22Rv1 (cell line): ENCODE results near the gene TBC1D22A.

Experiments
- H3K27ac ChIP-seq: fragments of 450-650 bp; 2 replicates; pipeline ENCODE4 v1.5.1; 2017
- CTCF ChIP-seq: fragments of 450-650 bp; IDR thresholded peaks from 2 replicates; pipeline ENCODE4 v1.5.1; 2017; ENCODE audit warnings: mild to moderate bottlenecking
- ZFX ChIP-seq: fragments of 450-650 bp; IDR thresholded peaks from 2 replicates; pipeline ENCODE4 v1.6.1; 2017; ENCODE audit warnings: antibody characterized with exemption, borderline replicate concordance

TBC1D22A gene

DNA sequence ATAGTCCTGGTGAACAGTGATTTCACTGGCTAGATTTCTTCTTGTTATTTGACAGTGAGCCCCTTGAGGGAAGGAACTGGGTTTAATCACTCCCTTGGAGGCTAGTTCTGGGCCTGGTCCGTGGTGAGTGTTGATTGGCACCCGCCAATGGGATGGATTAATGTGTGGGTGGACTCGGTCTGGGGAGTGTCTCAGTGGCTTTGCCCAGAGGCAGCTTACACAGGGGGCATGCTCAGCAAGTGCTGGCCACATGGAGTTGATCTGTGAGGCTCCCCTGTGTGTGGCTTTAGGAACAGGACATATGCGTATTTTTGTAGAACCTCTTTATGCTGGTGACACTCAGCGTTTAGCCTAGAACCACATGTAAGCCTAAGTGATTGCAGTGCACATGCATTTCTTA lies 106.9 kb downstream of the TBC1D22A start:
- H3K27ac ChIP-seq: no peak overlapping the region
- no peak for TF ChIP-seq CTCF
- TF ChIP-seq ZFX: no peak

GRCh38 chr22:46869831-46870441 lies 107.5 kb downstream of the TBC1D22A start:
- no peak for TF ChIP-seq ZFX
- TF ChIP-seq CTCF: no peak
- H3K27ac ChIP-seq: no peak overlapping the region

GRCh38 chr22:46871826-46872225 lies 109.4 kb downstream of the TBC1D22A start:
- no peak overlapping the region for H3K27ac ChIP-seq
- no peak for TF ChIP-seq ZFX
- TF ChIP-seq CTCF: no peak

DNA sequence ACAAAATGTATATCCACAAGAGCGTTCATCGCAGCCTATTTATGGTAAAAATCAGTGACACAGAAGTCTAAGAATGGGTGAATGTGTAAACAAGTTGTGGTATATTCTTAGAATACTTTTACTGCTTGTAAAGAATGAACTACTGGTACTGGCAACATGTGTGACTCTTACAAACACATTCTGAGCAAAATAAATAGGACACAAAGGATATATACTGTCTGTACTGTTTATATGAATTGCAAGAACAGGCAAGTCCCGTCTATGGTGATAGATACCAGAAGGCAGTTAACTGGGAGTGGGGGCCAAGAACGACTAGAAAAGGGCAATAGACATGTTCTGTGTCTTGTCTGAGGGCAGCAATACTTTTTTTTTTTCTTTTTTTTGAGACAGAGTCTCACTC lies 112.6 kb downstream of the TBC1D22A start:
- TF ChIP-seq ZFX: no peak
- TF ChIP-seq CTCF: no peak
- no peak overlapping the region for H3K27ac ChIP-seq

- no peak overlapping the region for H3K27ac ChIP-seq
- no peak for TF ChIP-seq ZFX
- TF ChIP-seq CTCF: no peak
These were observed 114.0 kb downstream of the TBC1D22A start for GRCh38 chr22:46876357-46876934.

- TF ChIP-seq CTCF: no peak
- TF ChIP-seq ZFX: no peak
These were observed 115.9 kb downstream of the TBC1D22A start for GRCh38 chr22:46878191-46878948.

GRCh38 chr22:46879083-46879482 lies 116.6 kb downstream of the TBC1D22A start:
- H3K27ac ChIP-seq: no peak overlapping the region
- TF ChIP-seq ZFX (no peak), CTCF (no peak)

More at GRCh38 chr22:46878191-46878948, 115.9 kb downstream of the TBC1D22A start:
- H3K27ac ChIP-seq: no peak overlapping the region
